Nephron (organoid): ENCODE measurements around the gene DIO1.
"Not testable (repeated sequence)": the region's sequence is repeated elsewhere in the genome, so short reads cannot be mapped to it uniquely, and the experiment has no call there.

ENCODE experiments used
- H3K27ac Mint-ChIP-seq, 3 experiments: 2 replicates each; pipeline ENCODE4 v1.8.0; 2020; ENCODE audit warnings: mixed read lengths in 3 of 3, mild to moderate bottlenecking in 2 of 3, moderate library complexity in 1 of 3
- H3K27me3 Mint-ChIP-seq: 2 replicates; pipeline ENCODE4 v1.8.0; 2021; ENCODE audit warnings: low read depth, mild to moderate bottlenecking, moderate library complexity, mixed read lengths
- H3K36me3 Mint-ChIP-seq: 2 replicates; pipeline ENCODE4 v1.8.0; 2020; ENCODE audit warnings: low read depth, mixed read lengths
- H3K4me1 Mint-ChIP-seq: 2 replicates; pipeline ENCODE4 v1.8.0; 2020; ENCODE audit warnings: mixed read lengths
- H3K4me3 Mint-ChIP-seq, 3 experiments: 2 replicates each; pipeline ENCODE4 v1.8.0; 2020; ENCODE audit warnings: mild to moderate bottlenecking in 3 of 3, mixed read lengths in 3 of 3, moderate library complexity in 2 of 3
- H3K9me3 Mint-ChIP-seq: 2 replicates; pipeline ENCODE4 v1.8.0; 2020; ENCODE audit warnings: mixed read lengths
- CTCF ChIP-seq, 3 experiments: fragments of 200-600 bp; sonication (generic); IDR thresholded peaks; one replicate each; pipeline ENCODE4 v1.5.0; 2021; ENCODE audit warnings: antibody characterized with exemption in 3 of 3; ENCODE audit not compliant: unreplicated experiment in 3 of 3

Gene DIO1

GRCh38 chr1:53878492-53879105 lies 15.4 kb upstream of the DIO1 start:
- peak; percentile 60 to 65 (median 62) for TF ChIP-seq CTCF (IDR thresholded peaks at IDR 0.05; ENCODE audit: unreplicated experiment in 3 of 3)
- Mint-ChIP-seq H3K9me3 (no peaks in the 10 kb centered on the region), H3K4me3 (no peak overlapping the region), H3K36me3 (peaks cover 57% of the 10 kb centered on the region), H3K27me3 (no peaks in the 10 kb centered on the region), H3K4me1 (no peaks in the 10 kb centered on the region), H3K27ac (no peak overlapping the region)

GRCh38 chr1:53881853-53882252 lies 12.1 kb upstream of the DIO1 start:
- H3K9me3 Mint-ChIP-seq, result not testable (repeated sequence)
- peaks cover 51% of the 10 kb centered on the region for H3K36me3 Mint-ChIP-seq

GRCh38 chr1:53883600-53883999 lies 10.4 kb upstream of the DIO1 start:
- not testable (repeated sequence) for H3K9me3 Mint-ChIP-seq, H3K27ac Mint-ChIP-seq, H3K4me3 Mint-ChIP-seq, H3K27me3 Mint-ChIP-seq, H3K4me1 Mint-ChIP-seq
- peaks cover 52% of the 10 kb centered on the region for H3K36me3 Mint-ChIP-seq

More at GRCh38 chr1:53881853-53882252, 12.1 kb upstream of the DIO1 start:
- not testable (repeated sequence) for H3K27ac Mint-ChIP-seq, H3K27me3 Mint-ChIP-seq, H3K4me3 Mint-ChIP-seq, H3K4me1 Mint-ChIP-seq

GRCh38 chr1:53888681-53889080 lies 5.3 kb upstream of the DIO1 start:
- Mint-ChIP-seq H3K36me3 (peaks cover 14% of the 10 kb centered on the region), H3K27me3 (peaks cover 8% of the 10 kb centered on the region), H3K27ac (no peak overlapping the region), H3K9me3 (no peaks in the 10 kb centered on the region), H3K4me3 (peak overlapping the region; percentile 96 to 97 (median 96)), H3K4me1 (peaks cover 17% of the 10 kb centered on the region)
- TF ChIP-seq CTCF (IDR thresholded peaks at IDR 0.05; ENCODE audit: unreplicated experiment in 3 of 3), result no peak

GRCh38 chr1:53889304-53890298 lies 4.4 kb upstream of the DIO1 start, which contains the start of gene YIPF1:
Gene YIPF1 (minus strand): TSS chr1:53889797. CDS start chr1:53888937, 860 bp downstream.
- Mint-ChIP-seq H3K27ac (peak within 1 kb of the TSS; percentile 82 to 98 (median 87)), H3K4me1 (peaks cover 22% of the 10 kb centered on the region), H3K36me3 (peaks cover 14% of the 10 kb centered on the region), H3K9me3 (no peaks in the 10 kb centered on the region), H3K27me3 (peaks cover 8% of the 10 kb centered on the region), H3K4me3 (peak within 1 kb of the TSS; percentile 96 to 97 (median 96))
- TF ChIP-seq CTCF (IDR thresholded peaks at IDR 0.05; ENCODE audit: unreplicated experiment in 3 of 3), result no peak

- H3K4me1 Mint-ChIP-seq, result peaks cover 24% of the 10 kb centered on the region
- peak overlapping the region in 2 of 3 experiments; percentile 87 to 98 for H3K27ac Mint-ChIP-seq
- H3K9me3 Mint-ChIP-seq, result no peaks in the 10 kb centered on the region
- H3K27me3 Mint-ChIP-seq, result peaks cover 12% of the 10 kb centered on the region
- no peak for TF ChIP-seq CTCF (IDR thresholded peaks at IDR 0.05; ENCODE audit: unreplicated experiment in 3 of 3)
- H3K4me3 Mint-ChIP-seq, result peak overlapping the region; percentile 96 to 97 (median 96)
- H3K36me3 Mint-ChIP-seq, result peaks cover 14% of the 10 kb centered on the region
Measured at GRCh38 chr1:53890522-53890941, 3.5 kb upstream of the DIO1 start.
